ENCODE data around the gene GAS7. TPM values are rescaled to one million over a fixed set of nuclear protein-coding genes. Genes with fewer than 3 reads are reported as not detected.

The GAS7 gene
- total RNA-seq, 1 donor from 2014 or later, result 8.5 TPM

GRCh38 chr17:10156599-10156947 lies 41.8 kb downstream of the GAS7 start:
- no peak overlapping the region for H3K27ac ChIP-seq (ENCODE audit: low read depth, low read length)
- H3K27me3 ChIP-seq (ENCODE audit: insufficient read depth, low read length), result no peaks in the 10 kb centered on the region
- FAIRE-seq (no peak), DNase-seq (ENCODE audit: low read depth) (no peak)
- H3K4me3 Mint-ChIP-seq (ENCODE audit: unreplicated experiment), result no peak overlapping the region
- no peaks in the 10 kb centered on the region for H3K79me2 ChIP-seq (ENCODE audit: insufficient read depth, low read length)
- H3K36me3 ChIP-seq (ENCODE audit: insufficient read depth, low read length), result no peaks in the 10 kb centered on the region
- TF ChIP-seq CTCF (IDR thresholded peaks at IDR 0.05; ENCODE audit: insufficient read depth, low read depth, low read length), result no peak
- TF ChIP-seq EZH2 (IDR thresholded peaks at IDR 0.05; ENCODE audit: insufficient read depth, low read length), result no peak
- no peak overlapping the region for H3K9ac ChIP-seq (ENCODE audit: low read length)
- peaks cover 23% of the 10 kb centered on the region for H3K27me3 Mint-ChIP-seq (ENCODE audit: low read depth, unreplicated experiment)
- H3K27ac Mint-ChIP-seq (ENCODE audit: unreplicated experiment), result no peak overlapping the region
- no peak overlapping the region for H2AFZ ChIP-seq (ENCODE audit: low read depth, low read length)
- no peak overlapping the region for H3K4me3 ChIP-seq (ENCODE audit: insufficient read depth, low read depth, low read length)
- no peaks in the 10 kb centered on the region for H3K9me3 Mint-ChIP-seq (ENCODE audit: unreplicated experiment)
- no peaks in the 10 kb centered on the region for H3K36me3 Mint-ChIP-seq (ENCODE audit: low read depth, unreplicated experiment)
- H3K9me3 ChIP-seq (ENCODE audit: insufficient read depth, low read depth, low read length), result no peaks in the 10 kb centered on the region
- H3K4me1 ChIP-seq (ENCODE audit: insufficient read depth, low read length), result no peaks in the 10 kb centered on the region
- H3K4me1 Mint-ChIP-seq (ENCODE audit: low read depth, unreplicated experiment), result peaks cover 3% of the 10 kb centered on the region
- H4K20me1 ChIP-seq (ENCODE audit: insufficient read depth, low read length), result no peaks in the 10 kb centered on the region
- no peak overlapping the region for H3K4me2 ChIP-seq (ENCODE audit: low read length)

- H2AFZ ChIP-seq (ENCODE audit: low read depth, low read length), result no peak overlapping the region
- H3K4me2 ChIP-seq (ENCODE audit: low read length), result no peak overlapping the region
- no peaks in the 10 kb centered on the region for H3K4me1 ChIP-seq (ENCODE audit: insufficient read depth, low read length)
- Mint-ChIP-seq H3K4me1 (ENCODE audit: low read depth, unreplicated experiment) (peaks cover 2% of the 10 kb centered on the region), H3K36me3 (ENCODE audit: low read depth, unreplicated experiment) (no peaks in the 10 kb centered on the region), H3K9me3 (ENCODE audit: unreplicated experiment) (no peaks in the 10 kb centered on the region), H3K27ac (ENCODE audit: unreplicated experiment) (no peak overlapping the region), H3K27me3 (ENCODE audit: low read depth, unreplicated experiment) (peaks cover 22% of the 10 kb centered on the region), H3K4me3 (ENCODE audit: unreplicated experiment) (no peak overlapping the region)
- H3K79me2 ChIP-seq (ENCODE audit: insufficient read depth, low read length), result no peaks in the 10 kb centered on the region
- no peaks in the 10 kb centered on the region for H3K27me3 ChIP-seq (ENCODE audit: insufficient read depth, low read length)
- no peaks in the 10 kb centered on the region for H4K20me1 ChIP-seq (ENCODE audit: insufficient read depth, low read length)
- TF ChIP-seq CTCF (IDR thresholded peaks at IDR 0.05; ENCODE audit: insufficient read depth, low read depth, low read length) (no peak), EZH2 (IDR thresholded peaks at IDR 0.05; ENCODE audit: insufficient read depth, low read length) (no peak)
- H3K27ac ChIP-seq (ENCODE audit: low read depth, low read length), result no peak overlapping the region
- no peak for FAIRE-seq
- H3K9me3 ChIP-seq (ENCODE audit: insufficient read depth, low read depth, low read length), result no peaks in the 10 kb centered on the region
- no peaks in the 10 kb centered on the region for H3K36me3 ChIP-seq (ENCODE audit: insufficient read depth, low read length)
- no peak overlapping the region for H3K4me3 ChIP-seq (ENCODE audit: insufficient read depth, low read depth, low read length)
- DNase-seq (ENCODE audit: low read depth), result no peak
- no peak overlapping the region for H3K9ac ChIP-seq (ENCODE audit: low read length)
Measured at GRCh38 chr17:10156077-10156435, 42.4 kb downstream of the GAS7 start.

GRCh38 chr17:10155371-10156076 lies 42.9 kb downstream of the GAS7 start:
- Histone ChIP-seq H3K27ac (ENCODE audit: low read depth, low read length) (no peak overlapping the region), H3K4me2 (ENCODE audit: low read length) (no peak overlapping the region), H3K4me1 (ENCODE audit: insufficient read depth, low read length) (no peaks in the 10 kb centered on the region), H2AFZ (ENCODE audit: low read depth, low read length) (no peak overlapping the region), H3K79me2 (ENCODE audit: insufficient read depth, low read length) (no peaks in the 10 kb centered on the region), H4K20me1 (ENCODE audit: insufficient read depth, low read length) (no peaks in the 10 kb centered on the region), H3K36me3 (ENCODE audit: insufficient read depth, low read length) (no peaks in the 10 kb centered on the region), H3K27me3 (ENCODE audit: insufficient read depth, low read length) (no peaks in the 10 kb centered on the region), H3K9ac (ENCODE audit: low read length) (no peak overlapping the region), H3K9me3 (ENCODE audit: insufficient read depth, low read depth, low read length) (no peaks in the 10 kb centered on the region), H3K4me3 (ENCODE audit: insufficient read depth, low read depth, low read length) (no peak overlapping the region)
- FAIRE-seq, result peak; percentile 34
- no peak for DNase-seq (ENCODE audit: low read depth)
- H3K27ac Mint-ChIP-seq (ENCODE audit: unreplicated experiment), result no peak overlapping the region
- H3K4me1 Mint-ChIP-seq (ENCODE audit: low read depth, unreplicated experiment), result peaks cover 2% of the 10 kb centered on the region
- no peak for TF ChIP-seq EZH2 (IDR thresholded peaks at IDR 0.05; ENCODE audit: insufficient read depth, low read length)
- no peak for TF ChIP-seq CTCF (IDR thresholded peaks at IDR 0.05; ENCODE audit: insufficient read depth, low read depth, low read length)
- peaks cover 22% of the 10 kb centered on the region for H3K27me3 Mint-ChIP-seq (ENCODE audit: low read depth, unreplicated experiment)
- H3K9me3 Mint-ChIP-seq (ENCODE audit: unreplicated experiment), result no peaks in the 10 kb centered on the region
- no peaks in the 10 kb centered on the region for H3K36me3 Mint-ChIP-seq (ENCODE audit: low read depth, unreplicated experiment)
- no peak overlapping the region for H3K4me3 Mint-ChIP-seq (ENCODE audit: unreplicated experiment)
